DOHH2 (cell line): Measurements from ENCODE around the gene GLS.
A peak's percentile ranks its signal among the peaks of the same experiment; 100 is the strongest.

Source experiments
- H3F3A ChIP-seq: fragments of 200-600 bp; sonication (generic), shearing (Covaris generic); 2 replicates; pipeline ENCODE4 v1.6.0; 2016; ENCODE audit warnings: antibody characterized with exemption, mild to moderate bottlenecking; ENCODE audit not compliant: control insufficient read depth, insufficient read depth
- H3K27ac ChIP-seq: fragments of 200-600 bp; sonication (generic); 2 replicates; pipeline ENCODE4 v1.5.1; 2014; ENCODE audit warnings: low read depth, mild to moderate bottlenecking, low read length, moderate library complexity
- H3K27me3 ChIP-seq: fragments of 200-600 bp; sonication (generic); 2 replicates; pipeline ENCODE4 v1.6.1; 2014; ENCODE audit warnings: mild to moderate bottlenecking, low read length, mixed read lengths; ENCODE audit not compliant: control insufficient read depth
- H3K36me3 ChIP-seq: fragments of 200-600 bp; sonication (generic); 2 replicates; pipeline ENCODE4 v1.6.1; 2014; ENCODE audit warnings: mild to moderate bottlenecking, low read length, moderate library complexity, mixed read lengths; ENCODE audit not compliant: control insufficient read depth
- H3K4me1 ChIP-seq: fragments of 200-600 bp; sonication (generic); 2 replicates; pipeline ENCODE4 v1.6.1; 2014; ENCODE audit warnings: mild to moderate bottlenecking, low read length, mixed read lengths; ENCODE audit not compliant: control insufficient read depth
- H3K4me2 ChIP-seq: fragments of 200-600 bp; sonication (generic); 2 replicates; pipeline ENCODE4 v1.6.0; 2014; ENCODE audit warnings: mild to moderate bottlenecking, low read length, moderate library complexity
- H3K4me3 ChIP-seq: fragments of 200-600 bp; sonication (generic); 2 replicates; pipeline ENCODE4 v1.5.1; 2014; ENCODE audit warnings: mild to moderate bottlenecking, low read length, mixed read lengths
- H3K79me2 ChIP-seq: fragments of 200-600 bp; sonication (generic); 2 replicates; pipeline ENCODE4 v1.6.1; 2014; ENCODE audit warnings: mild to moderate bottlenecking, low read length, mixed read lengths; ENCODE audit not compliant: control insufficient read depth
- H3K9me2 ChIP-seq: fragments of 200-600 bp; sonication (generic); replicated peaks from 2 replicates; pipeline ENCODE4 v1.6.1; 2014; ENCODE audit warnings: mild to moderate bottlenecking, low read length, mixed read lengths; ENCODE audit not compliant: control insufficient read depth
- H3K9me3 ChIP-seq: fragments of 200-600 bp; sonication (generic); 2 replicates; pipeline ENCODE4 v1.6.1; 2014; ENCODE audit warnings: antibody characterized with exemption, low read length, mixed read lengths; ENCODE audit not compliant: control insufficient read depth, insufficient read depth
- H4K20me1 ChIP-seq: fragments of 200-600 bp; sonication (generic); 2 replicates; pipeline ENCODE4 v1.6.0; 2014; ENCODE audit warnings: low read depth, mild to moderate bottlenecking, antibody characterized with exemption, low read length, moderate library complexity; ENCODE audit not compliant: control insufficient read depth, insufficient read depth
- EZH2phosphoT487 ChIP-seq: fragments of 200-600 bp; sonication (generic); IDR thresholded peaks from 2 replicates; pipeline ENCODE4 v1.6.1; 2017; ENCODE audit warnings: borderline replicate concordance, mild to moderate bottlenecking, antibody characterized with exemption, low read length, moderate library complexity, mixed read lengths
- TF ChIP-seq, protein P1 (sequence below): fragments of 200-600 bp; sonication (generic); IDR thresholded peaks from one replicate; pipeline ENCODE4 v1.5.1; 2014; ENCODE audit warnings: antibody characterized with exemption, mild to moderate bottlenecking, low read depth, low read length; ENCODE audit not compliant: poor library complexity, severe bottlenecking

GLS gene

DNA sequence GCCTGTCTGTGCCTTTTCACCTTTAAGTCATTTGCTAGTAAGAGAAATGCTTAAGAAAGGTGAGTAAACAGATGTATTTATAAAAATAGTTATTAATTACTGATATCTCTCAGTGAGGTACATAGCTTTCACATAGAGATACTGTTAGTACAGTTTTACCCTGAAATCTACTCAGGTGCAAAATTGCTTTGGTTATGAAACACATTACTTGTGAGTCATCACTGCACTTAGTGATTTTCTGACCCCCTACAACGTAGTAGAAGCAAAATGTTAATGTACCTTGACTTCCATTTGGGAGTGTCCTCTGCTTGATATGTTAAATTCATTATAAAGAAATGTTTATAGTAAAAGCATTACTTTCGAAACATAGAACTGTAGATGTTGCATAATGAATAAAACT lies 6.5 kb downstream of the GLS start:
- Histone ChIP-seq H3K36me3 (peaks cover 80% of the 10 kb centered on the region), H3K9me3 (no peaks in the 10 kb centered on the region), H3K27ac (no peak overlapping the region), H3K27me3 (no peaks in the 10 kb centered on the region), H3F3A (peaks cover 7% of the 10 kb centered on the region), H3K79me2 (peaks cover 100% of the 10 kb centered on the region), H3K9me2 (no peaks in the 10 kb centered on the region), H3K4me2 (peak overlapping the region; percentile 12; the same call in 1 of the 2 replicates), H3K4me3 (no peak overlapping the region), H3K4me1 (peaks cover 88% of the 10 kb centered on the region), H4K20me1 (peaks cover 45% of the 10 kb centered on the region)
- TF ChIP-seq EZH2phosphoT487: no peak
- TF ChIP-seq, protein P1, sequence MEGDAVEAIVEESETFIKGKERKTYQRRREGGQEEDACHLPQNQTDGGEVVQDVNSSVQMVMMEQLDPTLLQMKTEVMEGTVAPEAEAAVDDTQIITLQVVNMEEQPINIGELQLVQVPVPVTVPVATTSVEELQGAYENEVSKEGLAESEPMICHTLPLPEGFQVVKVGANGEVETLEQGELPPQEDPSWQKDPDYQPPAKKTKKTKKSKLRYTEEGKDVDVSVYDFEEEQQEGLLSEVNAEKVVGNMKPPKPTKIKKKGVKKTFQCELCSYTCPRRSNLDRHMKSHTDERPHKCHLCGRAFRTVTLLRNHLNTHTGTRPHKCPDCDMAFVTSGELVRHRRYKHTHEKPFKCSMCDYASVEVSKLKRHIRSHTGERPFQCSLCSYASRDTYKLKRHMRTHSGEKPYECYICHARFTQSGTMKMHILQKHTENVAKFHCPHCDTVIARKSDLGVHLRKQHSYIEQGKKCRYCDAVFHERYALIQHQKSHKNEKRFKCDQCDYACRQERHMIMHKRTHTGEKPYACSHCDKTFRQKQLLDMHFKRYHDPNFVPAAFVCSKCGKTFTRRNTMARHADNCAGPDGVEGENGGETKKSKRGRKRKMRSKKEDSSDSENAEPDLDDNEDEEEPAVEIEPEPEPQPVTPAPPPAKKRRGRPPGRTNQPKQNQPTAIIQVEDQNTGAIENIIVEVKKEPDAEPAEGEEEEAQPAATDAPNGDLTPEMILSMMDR: no peak

DNA sequence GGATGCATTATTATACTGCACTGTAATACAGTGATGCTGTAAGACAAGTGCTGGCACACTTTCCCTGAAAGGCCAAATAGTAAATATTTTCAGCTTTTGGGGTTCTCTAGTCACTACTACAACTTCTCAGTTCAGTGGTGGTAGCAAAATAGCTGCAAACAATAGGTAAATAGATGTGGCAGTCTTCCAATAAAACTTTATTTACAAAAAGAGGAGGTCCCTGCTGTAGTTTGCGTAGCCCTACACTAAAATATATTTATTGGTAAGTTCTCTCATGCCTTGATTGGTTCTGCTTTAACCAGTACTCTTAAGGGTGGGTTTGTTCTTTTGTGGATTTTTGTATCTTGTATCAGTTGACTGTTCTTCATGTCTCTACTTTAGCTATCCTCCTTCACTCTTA lies 7.8 kb downstream of the GLS start:
- Histone ChIP-seq H3K9me2 (no peaks in the 10 kb centered on the region), H4K20me1 (peaks cover 36% of the 10 kb centered on the region; the same call in 1 of the 2 replicates), H3K79me2 (peaks cover 100% of the 10 kb centered on the region), H3K4me3 (no peak overlapping the region), H3F3A (no peaks in the 10 kb centered on the region), H3K4me2 (peak overlapping the region; percentile 12; the same call in 1 of the 2 replicates), H3K36me3 (peaks cover 79% of the 10 kb centered on the region), H3K4me1 (peaks cover 77% of the 10 kb centered on the region), H3K27ac (no peak overlapping the region), H3K9me3 (no peaks in the 10 kb centered on the region), H3K27me3 (no peaks in the 10 kb centered on the region)
- TF ChIP-seq, protein P1: no peak
- no peak for TF ChIP-seq EZH2phosphoT487

DNA sequence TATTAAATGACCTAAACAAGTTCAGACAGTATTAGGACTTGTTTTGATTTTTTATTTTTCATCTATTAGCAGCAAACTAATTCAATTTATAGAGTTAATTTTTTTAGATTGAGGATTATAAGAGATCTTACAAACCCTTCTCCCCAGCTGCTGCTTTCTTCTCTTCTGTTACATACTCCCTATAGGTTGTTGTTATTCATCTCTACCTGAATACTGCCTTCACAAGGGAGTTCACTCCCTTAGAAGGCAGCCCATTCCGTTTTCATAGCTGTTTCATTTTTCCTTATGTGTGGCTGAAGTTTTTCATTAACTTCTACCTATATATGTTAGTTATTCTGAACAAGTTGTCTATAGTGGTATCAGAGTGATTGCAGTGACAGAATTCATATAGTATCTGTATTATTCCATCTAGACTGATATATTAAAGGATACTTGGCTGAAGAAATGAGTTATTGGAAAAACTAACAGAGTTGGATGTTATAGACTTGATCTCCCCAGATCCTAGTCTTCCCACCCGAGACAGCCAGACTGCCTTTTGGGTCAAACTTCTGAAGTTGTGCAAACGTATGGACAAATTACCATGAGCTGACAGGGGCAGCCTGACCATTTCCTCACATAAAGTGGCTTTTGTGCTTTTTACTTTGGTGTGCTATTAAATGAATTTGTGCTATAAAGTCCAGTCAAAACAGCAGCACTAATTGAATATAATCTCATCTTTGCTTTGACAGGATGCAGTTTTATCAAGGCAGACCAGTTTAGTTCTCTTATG lies 8.7 kb downstream of the GLS start:
- Histone ChIP-seq H3F3A (no peaks in the 10 kb centered on the region), H3K9me2 (no peaks in the 10 kb centered on the region), H3K9me3 (no peaks in the 10 kb centered on the region), H3K79me2 (peaks cover 100% of the 10 kb centered on the region), H3K27ac (no peak overlapping the region), H3K4me3 (no peak overlapping the region), H3K4me1 (peaks cover 68% of the 10 kb centered on the region), H4K20me1 (peaks cover 27% of the 10 kb centered on the region; the same call in 1 of the 2 replicates), H3K36me3 (peaks cover 76% of the 10 kb centered on the region), H3K27me3 (no peaks in the 10 kb centered on the region), H3K4me2 (no peak overlapping the region)
- TF ChIP-seq, protein P1: no peak
- no peak for TF ChIP-seq EZH2phosphoT487
